Esophagus squamous epithelium (tissue), 4 donors: ENCODE measurements around the gene EPB41L4B.

Experiments
- CTCF ChIP-seq, 6 experiments: fragments of 450-650 bp in 4 of 6; fragments of 200-600 bp in 2 of 6; sonication (generic) in 2 of 6; IDR thresholded peaks; one replicate each; pipeline ENCODE4 v1.5.1; 2016 to 2019; ENCODE audit warnings: antibody characterized with exemption in 6 of 6, mild to moderate bottlenecking in 4 of 6, moderate library complexity in 4 of 6
- POLR2A ChIP-seq, 4 donors: fragments of 450-650 bp; IDR thresholded peaks; one replicate each; pipeline ENCODE4 v1.6.1; 2017; ENCODE audit warnings: antibody characterized with exemption in 4 of 4, mild to moderate bottlenecking in 4 of 4, moderate library complexity in 3 of 4

- TF ChIP-seq CTCF (IDR thresholded peaks at IDR 0.05), result no peak
- TF ChIP-seq POLR2A (IDR thresholded peaks at IDR 0.05), result no peak
Measured at GRCh38 chr9:109309282-109309681, 11.6 kb downstream of the EPB41L4B start.
